SH-SY5Y (cell line): ENCODE measurements around the gene KMT2D.

Experiments used
- GATA2 ChIP-seq: IDR thresholded peaks from 2 replicates; pipeline ENCODE4 v1.6.1; 2011; ENCODE audit warnings: mild to moderate bottlenecking, low read depth, low read length
- GATA3 ChIP-seq: IDR thresholded peaks from 2 replicates; pipeline ENCODE4 v1.6.1; 2011; ENCODE audit warnings: low read depth, mild to moderate bottlenecking, low read length, moderate library complexity

- TF ChIP-seq GATA3 (no peak), GATA2 (no peak)
Observed at GRCh38 chr12:49066120-49066519, 5.5 kb upstream of the KMT2D start.
